Subcutaneous adipose tissue (tissue), 4 donors: Measurements from ENCODE around the gene SLC11A1. TPM values are rescaled to one million over a fixed set of nuclear protein-coding genes. Genes with fewer than 3 reads are reported as not detected.

Experiments used
- CTCF ChIP-seq: fragments of 450-650 bp; IDR thresholded peaks from one replicate; pipeline ENCODE4 v1.5.1; 2016; ENCODE audit warnings: low read depth, mild to moderate bottlenecking, control low read depth, antibody characterized with exemption, moderate library complexity
- total RNA-seq, 4 donors: library from RNA; depleted of rRNA; stranded (reverse); fragments of >200 nt; gene quantifications; one replicate each; pipeline ENCODE4 v1.1.0, GENCODE V29; 2016

Gene SLC11A1
- total RNA-seq, 4 donors from 2014 or later = 50.5 to 103 (median 65.4) TPM

GRCh38 chr2:218403810-218404209, 21.7 kb downstream of the SLC11A1 start:
- TF ChIP-seq CTCF = no peak

GRCh38 chr2:218404351-218405085, 22.4 kb downstream of the SLC11A1 start:
- TF ChIP-seq CTCF = no peak

- TF ChIP-seq CTCF = no peak
Observed at GRCh38 chr2:218405086-218405745, 23.1 kb downstream of the SLC11A1 start.

- TF ChIP-seq CTCF = no peak
Observed at GRCh38 chr2:218405746-218406208, 23.7 kb downstream of the SLC11A1 start.

GRCh38 chr2:218406209-218406948, 24.3 kb downstream of the SLC11A1 start:
- no peak for TF ChIP-seq CTCF

GRCh38 chr2:218406949-218407618, 25.0 kb downstream of the SLC11A1 start:
- TF ChIP-seq CTCF = no peak
